ENCODE results near the gene SNX32. TPM values are rescaled to one million over a fixed set of nuclear protein-coding genes. Genes with fewer than 3 reads are reported as not detected.

The SNX32 gene
- total and polyA plus RNA-seq, 9 of the 15 experiments (the other 6 are each of a cell fraction or from before 2014, with no cell fraction given): 0.03 TPM; not detected in 7

DNA sequence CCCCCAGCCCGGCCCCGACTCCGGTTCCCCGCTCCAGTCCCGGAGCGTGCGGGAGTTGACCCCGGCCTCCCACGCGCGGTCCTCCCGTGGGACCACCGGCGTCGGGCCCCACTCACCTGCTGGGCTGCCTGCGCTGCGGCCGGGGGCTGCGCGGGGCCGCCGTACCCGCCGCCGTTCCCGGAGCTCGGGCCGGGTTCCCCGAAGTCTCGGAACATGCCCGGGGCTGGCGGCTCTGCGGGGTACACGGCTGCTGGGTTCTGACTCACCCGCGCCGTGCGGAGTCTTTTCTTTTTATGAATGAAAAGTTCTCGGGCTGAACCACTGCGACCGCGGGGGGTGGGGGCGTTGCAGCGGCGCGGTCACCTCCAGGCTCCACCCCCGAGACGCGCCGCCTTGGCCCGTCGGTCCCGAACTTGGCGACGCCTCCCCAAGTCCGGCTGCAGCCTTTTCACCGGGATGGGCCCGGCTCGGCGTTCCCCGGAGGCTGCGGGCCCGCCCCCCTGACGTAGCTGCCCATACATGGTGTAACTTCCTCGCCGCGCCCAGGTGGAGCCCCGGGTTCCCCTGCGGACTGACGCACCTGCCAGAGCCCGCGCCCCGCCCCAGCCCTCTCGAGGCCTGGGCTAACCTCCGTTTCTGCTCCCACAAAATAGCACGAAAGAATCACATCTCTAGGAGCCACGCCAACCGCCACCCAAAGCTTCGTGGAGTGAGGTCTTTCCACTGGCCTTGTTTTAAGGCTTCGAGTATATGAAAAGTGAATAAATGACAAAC, 66.5 kb downstream of the SNX32 start, which contains the start of gene FOSL1 (continued):
- TF ChIP-seq, protein P1, sequence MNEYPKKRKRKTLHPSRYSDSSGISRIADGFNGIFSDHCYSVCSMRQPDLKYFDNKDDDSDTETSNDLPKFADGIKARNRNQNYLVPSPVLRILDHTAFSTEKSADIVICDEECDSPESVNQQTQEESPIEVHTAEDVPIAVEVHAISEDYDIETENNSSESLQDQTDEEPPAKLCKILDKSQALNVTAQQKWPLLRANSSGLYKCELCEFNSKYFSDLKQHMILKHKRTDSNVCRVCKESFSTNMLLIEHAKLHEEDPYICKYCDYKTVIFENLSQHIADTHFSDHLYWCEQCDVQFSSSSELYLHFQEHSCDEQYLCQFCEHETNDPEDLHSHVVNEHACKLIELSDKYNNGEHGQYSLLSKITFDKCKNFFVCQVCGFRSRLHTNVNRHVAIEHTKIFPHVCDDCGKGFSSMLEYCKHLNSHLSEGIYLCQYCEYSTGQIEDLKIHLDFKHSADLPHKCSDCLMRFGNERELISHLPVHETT (CRISPR knock-in tag; conservative IDR thresholded peaks at IDR 0.05 in 1 of 2, IDR thresholded peaks at IDR 0.05 in 1 of 2): no peak
- TF ChIP-seq ZNF780A (CRISPR knock-in tag; IDR thresholded peaks at IDR 0.05) (no peak), PML (IDR thresholded peaks at IDR 0.05; ENCODE audit: low read length) (peak; percentile 82), STAG1 (CRISPR knock-in tag; IDR thresholded peaks at IDR 0.05; ENCODE audit: borderline replicate concordance) (no peak), MXI1 (IDR thresholded peaks at IDR 0.05; ENCODE audit: low read depth, low read length) (no peak; the same call in 1 of the 2 replicates), U2AF2 (optimal IDR thresholded peaks at IDR 0.05; ENCODE audit: low read depth, low read length) (no peak), ZNF3 (CRISPR knock-in tag; IDR thresholded peaks at IDR 0.05) (no peak), CREB1 (IDR thresholded peaks at IDR 0.05) (peak; percentile 86), CREB1 (CRISPR knock-in tag; IDR thresholded peaks at IDR 0.05) (peak; percentile 86), MAFG (tag; conservative IDR thresholded peaks at IDR 0.05) (no peak), THRAP3 (IDR thresholded peaks at IDR 0.05; ENCODE audit: borderline replicate concordance) (no peak), SRSF1 (IDR thresholded peaks at IDR 0.05; ENCODE audit: low read depth, low read length) (no peak), SAFB2 (IDR thresholded peaks at IDR 0.05; ENCODE audit: borderline replicate concordance, low read depth, low read length, severe bottlenecking) (no peak), RBM17 (IDR thresholded peaks at IDR 0.05; ENCODE audit: borderline replicate concordance, low read depth, low read length) (no peak), RCOR1 (IDR thresholded peaks at IDR 0.05; ENCODE audit: borderline replicate concordance in 1 of 2, low read depth in 2 of 2, low read length in 2 of 2) (no peak; a peak in 1 of 4 replicates), IFI16 (CRISPR knock-in tag; IDR thresholded peaks at IDR 0.05) (no peak), BCOR (IDR thresholded peaks at IDR 0.05) (no peak)
- TF ChIP-seq, protein P2, sequence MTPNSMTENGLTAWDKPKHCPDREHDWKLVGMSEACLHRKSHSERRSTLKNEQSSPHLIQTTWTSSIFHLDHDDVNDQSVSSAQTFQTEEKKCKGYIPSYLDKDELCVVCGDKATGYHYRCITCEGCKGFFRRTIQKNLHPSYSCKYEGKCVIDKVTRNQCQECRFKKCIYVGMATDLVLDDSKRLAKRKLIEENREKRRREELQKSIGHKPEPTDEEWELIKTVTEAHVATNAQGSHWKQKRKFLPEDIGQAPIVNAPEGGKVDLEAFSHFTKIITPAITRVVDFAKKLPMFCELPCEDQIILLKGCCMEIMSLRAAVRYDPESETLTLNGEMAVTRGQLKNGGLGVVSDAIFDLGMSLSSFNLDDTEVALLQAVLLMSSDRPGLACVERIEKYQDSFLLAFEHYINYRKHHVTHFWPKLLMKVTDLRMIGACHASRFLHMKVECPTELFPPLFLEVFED (CRISPR knock-in tag; conservative IDR thresholded peaks at IDR 0.05): no peak
- TF ChIP-seq, protein P3, sequence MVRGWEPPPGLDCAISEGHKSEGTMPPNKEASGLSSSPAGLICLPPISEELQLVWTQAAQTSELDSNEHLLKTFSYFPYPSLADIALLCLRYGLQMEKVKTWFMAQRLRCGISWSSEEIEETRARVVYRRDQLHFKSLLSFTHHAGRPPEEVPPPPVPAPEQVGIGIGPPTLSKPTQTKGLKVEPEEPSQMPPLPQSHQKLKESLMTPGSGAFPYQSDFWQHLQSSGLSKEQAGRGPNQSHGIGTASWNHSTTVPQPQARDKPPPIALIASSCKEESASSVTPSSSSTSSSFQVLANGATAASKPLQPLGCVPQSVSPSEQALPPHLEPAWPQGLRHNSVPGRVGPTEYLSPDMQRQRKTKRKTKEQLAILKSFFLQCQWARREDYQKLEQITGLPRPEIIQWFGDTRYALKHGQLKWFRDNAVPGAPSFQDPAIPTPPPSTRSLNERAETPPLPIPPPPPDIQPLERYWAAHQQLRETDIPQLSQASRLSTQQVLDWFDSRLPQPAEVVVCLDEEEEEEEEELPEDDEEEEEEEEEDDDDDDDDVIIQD (CRISPR knock-in tag; IDR thresholded peaks at IDR 0.05): no peak
- TF ChIP-seq, protein P4, sequence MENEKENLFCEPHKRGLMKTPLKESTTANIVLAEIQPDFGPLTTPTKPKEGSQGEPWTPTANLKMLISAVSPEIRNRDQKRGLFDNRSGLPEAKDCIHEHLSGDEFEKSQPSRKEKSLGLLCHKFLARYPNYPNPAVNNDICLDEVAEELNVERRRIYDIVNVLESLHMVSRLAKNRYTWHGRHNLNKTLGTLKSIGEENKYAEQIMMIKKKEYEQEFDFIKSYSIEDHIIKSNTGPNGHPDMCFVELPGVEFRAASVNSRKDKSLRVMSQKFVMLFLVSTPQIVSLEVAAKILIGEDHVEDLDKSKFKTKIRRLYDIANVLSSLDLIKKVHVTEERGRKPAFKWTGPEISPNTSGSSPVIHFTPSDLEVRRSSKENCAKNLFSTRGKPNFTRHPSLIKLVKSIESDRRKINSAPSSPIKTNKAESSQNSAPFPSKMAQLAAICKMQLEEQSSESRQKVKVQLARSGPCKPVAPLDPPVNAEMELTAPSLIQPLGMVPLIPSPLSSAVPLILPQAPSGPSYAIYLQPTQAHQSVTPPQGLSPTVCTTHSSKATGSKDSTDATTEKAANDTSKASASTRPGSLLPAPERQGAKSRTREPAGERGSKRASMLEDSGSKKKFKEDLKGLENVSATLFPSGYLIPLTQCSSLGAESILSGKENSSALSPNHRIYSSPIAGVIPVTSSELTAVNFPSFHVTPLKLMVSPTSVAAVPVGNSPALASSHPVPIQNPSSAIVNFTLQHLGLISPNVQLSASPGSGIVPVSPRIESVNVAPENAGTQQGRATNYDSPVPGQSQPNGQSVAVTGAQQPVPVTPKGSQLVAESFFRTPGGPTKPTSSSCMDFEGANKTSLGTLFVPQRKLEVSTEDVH (IDR thresholded peaks at IDR 0.05; ENCODE audit: low read depth, partially characterized antibody): no peak
